HG02938 (cell line): Measurements from ENCODE around the gene SLC16A5.
A peak's percentile ranks its signal among the peaks of the same experiment; 100 is the strongest.
"Not testable (repeated sequence)": the region's sequence is repeated elsewhere in the genome, so short reads cannot be mapped to it uniquely, and the experiment has no call there.

Experiments
- ATAC-seq: cut with Tn5 transposase; IDR thresholded peaks from one replicate; pipeline ENCODE4 v1.9.1; 2021; ENCODE audit warnings: mild to moderate bottlenecking, moderate library complexity; ENCODE audit not compliant: unreplicated experiment

The SLC16A5 gene

GRCh38 chr17:75131278-75132017, 43.7 kb downstream of the SLC16A5 start, which contains the start of gene NT5C:
Gene NT5C (minus strand): TSS chr17:75131742. CDS start chr17:75131707, 35 bp downstream.
- peak; percentile 76 for ATAC-seq

GRCh38 chr17:75132018-75133000, 44.6 kb downstream of the SLC16A5 start:
- ATAC-seq: not testable (repeated sequence)

DNA sequence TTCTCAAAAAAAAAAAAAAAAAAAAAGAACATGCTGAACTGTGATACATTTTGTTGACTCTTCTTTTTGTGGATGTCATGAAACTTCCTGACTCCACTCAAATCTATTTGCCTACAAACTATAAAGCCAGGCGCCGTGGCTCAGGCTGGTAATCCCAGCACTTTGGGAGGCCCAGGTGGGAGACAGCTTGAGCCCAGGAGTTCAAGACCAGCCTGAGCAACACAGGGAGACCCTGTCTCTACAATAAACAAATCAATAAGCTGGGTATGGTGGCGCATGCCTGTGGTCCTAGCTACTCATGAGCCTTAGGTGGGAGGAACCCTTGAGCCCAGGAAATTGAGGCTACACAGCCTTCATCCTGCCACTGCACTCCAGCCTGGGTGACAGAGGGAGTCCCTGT, 45.2 kb downstream of the SLC16A5 start:
- no peak for ATAC-seq

DNA sequence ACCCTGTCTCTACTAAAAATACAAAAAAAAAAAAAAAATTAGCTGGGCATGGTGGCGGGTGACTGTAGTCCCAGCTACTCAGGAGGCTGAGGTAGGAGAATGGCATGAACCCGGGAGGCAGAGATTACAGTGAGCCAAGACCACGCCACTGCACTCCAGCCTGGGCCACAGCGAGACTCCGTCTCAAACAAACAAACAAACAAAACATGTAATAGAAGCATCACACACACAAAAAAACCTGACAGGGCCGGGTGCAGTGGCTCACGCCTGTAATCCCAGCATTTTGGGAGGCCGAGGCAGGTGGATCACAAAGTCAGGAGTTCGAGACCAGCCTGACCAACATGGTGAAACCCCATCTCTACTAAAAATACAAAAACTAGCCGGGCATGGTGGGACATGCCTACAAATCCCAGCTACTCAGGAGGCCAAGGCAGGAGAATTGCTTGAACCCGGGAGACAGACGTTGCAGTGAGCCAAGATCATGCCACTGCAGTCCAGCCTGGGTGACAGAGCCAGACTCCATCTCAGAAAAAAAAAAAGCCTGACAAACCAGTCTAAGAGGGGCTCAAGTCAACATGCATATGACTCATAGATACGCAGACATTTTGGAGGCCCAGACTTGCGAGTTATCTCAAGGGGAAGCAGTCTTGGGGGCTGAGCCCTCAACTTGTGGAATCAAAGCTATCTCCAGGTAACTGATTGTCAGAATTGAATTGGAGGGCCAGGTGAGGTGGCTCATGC, 46.0 kb downstream of the SLC16A5 start:
- not testable (repeated sequence) for ATAC-seq

DNA sequence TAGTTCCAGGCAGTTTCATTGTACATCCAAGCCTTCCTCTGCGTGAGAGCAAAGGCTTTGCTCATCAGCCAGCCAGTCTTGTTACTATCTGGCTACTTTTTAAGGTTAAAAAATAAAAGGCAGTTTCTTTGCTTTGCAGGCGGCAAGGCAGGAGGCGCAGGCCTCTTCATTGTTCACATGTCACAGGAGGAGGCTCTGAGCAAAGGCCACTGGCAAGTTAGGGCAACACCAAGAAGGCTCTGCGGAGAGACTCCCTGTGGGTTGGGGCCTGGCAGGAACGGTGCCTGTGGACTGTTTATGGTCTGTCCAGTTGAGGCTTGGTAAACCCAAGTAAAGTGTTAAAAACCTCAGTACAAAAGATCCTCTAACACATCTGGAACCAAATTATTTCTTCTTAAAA, 47.7 kb downstream of the SLC16A5 start:
- no peak for ATAC-seq

DNA sequence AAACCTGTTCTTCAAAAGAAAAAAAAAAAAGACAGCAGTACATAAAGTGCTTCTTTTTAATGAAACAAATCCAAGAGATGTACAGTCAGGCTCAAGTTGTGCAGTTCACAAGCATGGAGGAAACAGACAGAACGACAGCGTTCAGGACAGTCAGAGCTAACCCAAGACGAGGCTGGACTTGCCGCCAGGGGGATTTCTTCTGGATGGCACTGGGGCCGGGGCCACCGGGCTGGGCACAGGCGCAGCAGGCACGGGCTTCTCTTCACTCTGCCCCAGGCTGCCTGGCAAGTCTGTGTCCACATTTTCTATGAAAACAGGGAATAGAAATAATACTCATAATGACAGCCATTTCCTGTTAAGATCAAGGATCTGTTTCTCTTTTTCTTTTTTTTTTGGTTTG, 48.2 kb downstream of the SLC16A5 start:
- ATAC-seq: no peak

GRCh38 chr17:75137762-75138161, 50.0 kb downstream of the SLC16A5 start:
- ATAC-seq: not testable (repeated sequence)

GRCh38 chr17:75138519-75138918, 50.8 kb downstream of the SLC16A5 start:
- no peak for ATAC-seq

- ATAC-seq: no peak
Measured at GRCh38 chr17:75142236-75142971, 54.6 kb downstream of the SLC16A5 start.

- no peak for ATAC-seq
Measured at GRCh38 chr17:75144816-75145512, 57.2 kb downstream of the SLC16A5 start.

GRCh38 chr17:75146592-75146991, 58.8 kb downstream of the SLC16A5 start:
- no peak for ATAC-seq

DNA sequence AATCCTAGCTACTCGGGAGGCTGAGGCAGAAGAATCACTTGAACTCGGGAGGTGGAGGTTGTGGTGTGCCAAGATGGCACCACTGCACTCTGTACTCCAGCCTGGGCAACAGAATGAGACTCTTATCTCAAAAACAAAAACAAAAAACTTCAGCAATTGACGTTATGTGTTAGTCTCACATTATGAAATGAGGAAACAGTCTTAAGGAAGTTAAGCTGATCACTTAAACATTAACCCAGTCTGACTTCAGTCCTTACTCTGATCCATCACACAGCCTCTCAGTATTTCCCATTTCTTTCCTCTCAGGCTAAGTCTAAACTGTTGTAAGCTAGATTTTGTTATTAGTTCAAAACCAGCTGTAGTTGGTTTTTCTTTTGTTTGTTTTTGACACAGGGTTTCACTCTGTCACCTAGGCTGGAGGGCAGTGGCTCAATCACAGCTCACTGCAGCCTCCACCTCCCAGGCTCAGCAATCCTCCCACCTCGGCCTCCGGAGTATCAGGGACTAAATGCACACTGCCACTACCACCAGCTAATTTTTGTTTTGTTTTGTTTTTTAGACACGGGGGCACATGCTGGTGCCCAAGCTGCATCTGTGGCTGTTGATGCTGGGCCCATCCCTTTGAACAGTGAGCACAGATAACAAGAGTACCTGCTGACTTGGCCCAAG, 60.3 kb downstream of the SLC16A5 start:
- no peak for ATAC-seq

DNA sequence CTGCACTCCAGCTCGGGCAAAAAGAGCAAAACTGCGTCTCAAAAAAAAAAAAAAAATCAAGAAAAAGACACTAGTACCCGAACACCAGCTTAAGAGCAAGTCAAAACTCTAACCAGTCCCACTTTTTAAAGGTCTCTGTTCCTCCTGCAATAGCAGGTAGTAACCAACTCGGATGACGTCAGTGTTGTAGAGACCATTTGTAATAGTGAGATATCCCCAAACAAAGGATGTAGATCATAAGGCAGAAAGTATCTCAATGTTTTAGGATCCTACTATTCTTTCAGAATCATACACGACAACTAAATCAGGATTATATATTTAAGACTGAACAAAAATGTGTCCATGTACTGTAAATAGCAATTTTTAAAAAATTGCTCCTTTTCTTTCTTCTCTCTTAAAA, 64.2 kb downstream of the SLC16A5 start:
- ATAC-seq: no peak

- no peak for ATAC-seq
Measured at GRCh38 chr17:75152523-75152921, 64.8 kb downstream of the SLC16A5 start.

DNA sequence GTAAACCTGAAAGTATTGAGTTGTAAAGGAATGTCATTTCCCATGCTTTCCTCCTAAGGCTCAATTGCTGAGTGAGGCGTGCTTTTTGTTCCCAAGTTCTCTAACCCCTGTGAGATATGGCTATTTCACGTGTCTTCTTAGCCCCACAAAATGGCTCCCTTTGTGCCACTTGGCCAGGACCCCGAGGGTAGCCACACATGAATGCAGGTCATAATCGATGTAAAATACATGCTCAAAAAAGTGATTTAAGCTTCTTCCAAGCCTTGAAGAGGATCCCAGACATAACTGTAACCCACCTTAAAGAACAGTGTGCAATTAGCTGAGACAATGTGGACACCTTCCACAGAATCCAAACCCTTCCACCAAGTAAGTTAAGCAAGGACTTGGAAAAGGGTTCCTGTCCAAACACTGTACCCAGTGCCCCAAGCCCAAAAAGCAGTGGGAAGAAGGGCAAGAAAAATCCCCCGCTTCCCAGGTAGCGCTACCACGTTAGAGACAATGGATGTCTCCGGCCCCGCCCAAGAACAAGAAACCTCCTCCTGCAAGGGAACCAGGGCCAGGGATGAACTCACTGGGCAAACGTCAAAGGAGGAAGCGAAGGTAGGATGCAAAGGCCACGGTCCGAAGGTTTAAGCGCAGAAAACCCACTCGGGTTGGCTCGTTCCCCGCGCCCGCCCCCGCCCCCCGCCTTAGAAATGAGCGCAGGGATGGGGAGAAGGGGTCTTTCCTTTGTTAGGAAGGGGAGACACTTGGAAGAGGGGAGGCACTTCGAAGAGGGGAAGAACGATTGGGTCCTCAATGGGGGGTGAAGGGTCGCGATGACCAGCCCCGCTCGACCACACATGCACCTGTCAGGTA, 65.4 kb downstream of the SLC16A5 start:
- no peak for ATAC-seq

DNA sequence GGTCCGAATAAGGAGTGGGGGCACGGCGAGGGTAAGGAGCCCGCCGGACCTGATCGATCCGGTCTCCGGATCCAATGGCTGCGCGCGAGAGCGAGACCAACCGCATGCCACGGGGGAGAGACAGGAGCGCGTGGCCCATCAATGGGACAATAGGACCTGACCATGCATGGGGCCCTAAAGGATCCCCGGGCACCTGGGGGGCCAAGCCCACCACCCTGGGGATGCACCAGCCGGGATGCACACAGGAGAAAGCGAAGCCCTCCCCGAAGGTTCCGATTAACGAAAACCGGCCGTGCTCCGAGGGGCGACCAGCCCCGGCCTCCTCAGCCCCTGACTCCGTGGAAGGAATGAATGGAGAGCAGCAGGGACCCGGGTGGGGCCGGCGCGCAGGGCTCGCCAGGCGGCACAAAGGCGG, 66.0 kb downstream of the SLC16A5 start:
- peak; percentile 9 for ATAC-seq

DNA sequence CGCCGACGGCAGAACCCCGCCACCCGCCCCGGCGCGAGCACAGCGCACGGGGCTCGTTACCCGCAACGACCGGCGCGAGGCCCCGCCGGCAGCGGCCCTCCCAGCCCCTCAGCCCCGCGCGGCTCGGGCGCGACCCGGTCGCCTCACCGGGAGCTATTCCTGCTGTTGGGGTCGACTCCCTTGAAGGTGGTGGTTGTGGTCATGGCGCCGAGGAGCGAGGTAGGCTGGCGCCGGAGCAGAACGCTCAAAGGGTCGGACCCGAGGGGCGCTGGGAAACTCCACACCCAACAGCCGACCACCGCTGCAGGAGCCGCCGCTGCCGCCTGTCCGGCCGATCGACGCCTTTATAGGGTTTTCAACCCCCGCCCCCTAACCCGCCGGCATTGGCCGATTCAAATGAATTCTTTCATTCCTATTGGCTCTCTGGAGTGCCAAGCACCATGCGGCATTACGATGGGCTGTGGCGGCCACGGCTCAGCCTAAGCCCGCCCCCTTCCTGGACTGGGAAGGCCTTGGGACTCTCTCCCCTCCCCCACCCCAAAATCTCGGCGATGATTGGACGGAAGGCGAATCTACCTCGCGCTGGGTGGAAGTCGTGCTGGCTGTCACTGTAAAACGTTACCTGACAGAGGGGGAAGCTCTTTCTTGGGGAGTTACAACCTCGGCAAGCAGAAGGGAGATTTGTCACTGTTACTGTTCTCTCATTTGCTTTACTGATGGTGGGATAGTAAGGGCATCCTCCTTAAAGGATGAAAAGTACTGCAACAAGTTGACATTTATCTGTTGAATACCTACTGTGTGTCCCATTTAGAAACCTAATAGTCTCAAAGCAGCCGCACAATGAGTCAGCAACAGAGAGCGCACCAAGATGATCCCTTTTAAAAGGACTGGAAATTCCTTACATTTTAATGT, 66.7 kb downstream of the SLC16A5 start, which contains the start of gene JPT1:
TSS of gene JPT1 (minus strand) at position 318 of the 912 bp plus-strand sequence. CDS start at position 203, 115 bp downstream.
- ATAC-seq: peak; percentile 94
